Measurements from ENCODE around the gene DDX52.
A peak's percentile ranks its signal among the peaks of the same experiment; 100 is the strongest.

Gene DDX52

GRCh38 chr17:37571674-37572073, 71.6 kb downstream of the DDX52 start:
- ChIA-PET POLR2A (no interaction called here), CTCF (no interaction called here)
- DNase-seq (ENCODE audit: extremely low spot score), result no peak
- TF ChIP-seq TARDBP (IDR thresholded peaks at IDR 0.05) (no peak), HDGF (IDR thresholded peaks at IDR 0.05; ENCODE audit: borderline replicate concordance) (no peak), FOXA1 (IDR thresholded peaks at IDR 0.05) (no peak), ELF4 (IDR thresholded peaks at IDR 0.05) (no peak), ARNT (IDR thresholded peaks at IDR 0.05) (no peak), FOXM1 (IDR thresholded peaks at IDR 0.05; ENCODE audit: borderline replicate concordance) (no peak), ZNF384 (IDR thresholded peaks at IDR 0.05) (no peak), PKNOX1 (IDR thresholded peaks at IDR 0.05) (no peak), SP1 (IDR thresholded peaks at IDR 0.05) (no peak), L3MBTL2 (conservative IDR thresholded peaks at IDR 0.05) (no peak), BHLHE40 (IDR thresholded peaks at IDR 0.05; ENCODE audit: borderline replicate concordance) (no peak), CTBP1 (IDR thresholded peaks at IDR 0.05; ENCODE audit: borderline replicate concordance) (no peak), FOXK2 (IDR thresholded peaks at IDR 0.05) (no peak), SUZ12 (IDR thresholded peaks at IDR 0.05) (no peak), NFRKB (IDR thresholded peaks at IDR 0.05) (no peak), LEF1 (IDR thresholded peaks at IDR 0.05; ENCODE audit: borderline replicate concordance) (no peak)

- no peak for TF ChIP-seq CTBP1 (IDR thresholded peaks at IDR 0.05; ENCODE audit: borderline replicate concordance)
- no peak for TF ChIP-seq ARNT (IDR thresholded peaks at IDR 0.05)
- TF ChIP-seq SUZ12 (IDR thresholded peaks at IDR 0.05), result no peak
- TF ChIP-seq PKNOX1 (IDR thresholded peaks at IDR 0.05), result no peak
- no peak for TF ChIP-seq ELF4 (IDR thresholded peaks at IDR 0.05)
- TF ChIP-seq ZNF384 (IDR thresholded peaks at IDR 0.05), result no peak
- no peak for TF ChIP-seq SP1 (IDR thresholded peaks at IDR 0.05)
- TF ChIP-seq TARDBP (IDR thresholded peaks at IDR 0.05), result no peak
- TF ChIP-seq FOXM1 (IDR thresholded peaks at IDR 0.05; ENCODE audit: borderline replicate concordance), result no peak
- TF ChIP-seq L3MBTL2 (conservative IDR thresholded peaks at IDR 0.05), result no peak
- no peak for TF ChIP-seq FOXK2 (IDR thresholded peaks at IDR 0.05)
- TF ChIP-seq FOXA1 (IDR thresholded peaks at IDR 0.05), result no peak
- no peak for TF ChIP-seq HDGF (IDR thresholded peaks at IDR 0.05; ENCODE audit: borderline replicate concordance)
- no peak for TF ChIP-seq NFRKB (IDR thresholded peaks at IDR 0.05)
- TF ChIP-seq LEF1 (IDR thresholded peaks at IDR 0.05; ENCODE audit: borderline replicate concordance), result no peak
- no peak for TF ChIP-seq BHLHE40 (IDR thresholded peaks at IDR 0.05; ENCODE audit: borderline replicate concordance)
- DNase-seq (ENCODE audit: extremely low spot score), result peak; percentile 49
- ChIA-PET POLR2A (no interaction called here), CTCF (interaction anchor here (0.6 to 1.6 kb wide), 6 partner anchors 11 to 295 kb away, joined by 3 to 6 read pairs (median 4); no protein-coding TSS in a partner anchor)
Measured at GRCh38 chr17:37570527-37571093, 72.6 kb downstream of the DDX52 start.

GRCh38 chr17:37568350-37569053, 74.7 kb downstream of the DDX52 start:
- DNase-seq (ENCODE audit: extremely low spot score), result no peak
- CTCF ChIA-PET, result interaction anchor here (0.6 kb wide), 1 partner anchor 10 kb away, joined by 3 read pairs; no protein-coding TSS in a partner anchor
- TF ChIP-seq CTBP1 (IDR thresholded peaks at IDR 0.05; ENCODE audit: borderline replicate concordance), result no peak
- TF ChIP-seq LEF1 (IDR thresholded peaks at IDR 0.05; ENCODE audit: borderline replicate concordance), result no peak
- no peak for TF ChIP-seq ELF4 (IDR thresholded peaks at IDR 0.05)
- no peak for TF ChIP-seq TARDBP (IDR thresholded peaks at IDR 0.05)
- no peak for TF ChIP-seq FOXK2 (IDR thresholded peaks at IDR 0.05)
- no peak for TF ChIP-seq NFRKB (IDR thresholded peaks at IDR 0.05)
- TF ChIP-seq HDGF (IDR thresholded peaks at IDR 0.05; ENCODE audit: borderline replicate concordance), result no peak
- TF ChIP-seq BHLHE40 (IDR thresholded peaks at IDR 0.05; ENCODE audit: borderline replicate concordance), result no peak
- TF ChIP-seq FOXM1 (IDR thresholded peaks at IDR 0.05; ENCODE audit: borderline replicate concordance), result no peak
- no peak for TF ChIP-seq SUZ12 (IDR thresholded peaks at IDR 0.05)
- no peak for TF ChIP-seq ARNT (IDR thresholded peaks at IDR 0.05)
- no peak for TF ChIP-seq L3MBTL2 (conservative IDR thresholded peaks at IDR 0.05)
- TF ChIP-seq SP1 (IDR thresholded peaks at IDR 0.05), result no peak
- no peak for TF ChIP-seq PKNOX1 (IDR thresholded peaks at IDR 0.05)
- TF ChIP-seq ZNF384 (IDR thresholded peaks at IDR 0.05), result no peak
- no peak for TF ChIP-seq FOXA1 (IDR thresholded peaks at IDR 0.05)
- POLR2A ChIA-PET, result no interaction called here

- CTCF ChIA-PET, result no interaction called here
- POLR2A ChIA-PET, result no interaction called here
- DNase-seq (ENCODE audit: extremely low spot score), result no peak
- TF ChIP-seq LEF1 (IDR thresholded peaks at IDR 0.05; ENCODE audit: borderline replicate concordance) (no peak), CTBP1 (IDR thresholded peaks at IDR 0.05; ENCODE audit: borderline replicate concordance) (no peak), NFRKB (IDR thresholded peaks at IDR 0.05) (no peak), ARNT (IDR thresholded peaks at IDR 0.05) (no peak), PKNOX1 (IDR thresholded peaks at IDR 0.05) (no peak), SP1 (IDR thresholded peaks at IDR 0.05) (no peak), BHLHE40 (IDR thresholded peaks at IDR 0.05; ENCODE audit: borderline replicate concordance) (no peak), FOXK2 (IDR thresholded peaks at IDR 0.05) (no peak), HDGF (IDR thresholded peaks at IDR 0.05; ENCODE audit: borderline replicate concordance) (no peak), TARDBP (IDR thresholded peaks at IDR 0.05) (no peak), FOXM1 (IDR thresholded peaks at IDR 0.05; ENCODE audit: borderline replicate concordance) (no peak), ZNF384 (IDR thresholded peaks at IDR 0.05) (no peak), FOXA1 (IDR thresholded peaks at IDR 0.05) (no peak), SUZ12 (IDR thresholded peaks at IDR 0.05) (no peak), L3MBTL2 (conservative IDR thresholded peaks at IDR 0.05) (no peak), ELF4 (IDR thresholded peaks at IDR 0.05) (no peak)
Measured at GRCh38 chr17:37567538-37567937, 75.7 kb downstream of the DDX52 start.

Data from HEK293T (cell line).